Measurements from ENCODE around the gene TTLL7. TPM values are rescaled to one million over a fixed set of nuclear protein-coding genes. Genes with fewer than 3 reads are reported as not detected.
"Not testable (repeated sequence)": the region's sequence is repeated elsewhere in the genome, so short reads cannot be mapped to it uniquely, and the experiment has no call there.

The TTLL7 gene
- polyA plus RNA-seq, 1 donor: 6.3 TPM

- no peak for DNase-seq
These were observed 69.7 kb downstream of the TTLL7 start for GRCh38 chr1:83929184-83929583.

DNA sequence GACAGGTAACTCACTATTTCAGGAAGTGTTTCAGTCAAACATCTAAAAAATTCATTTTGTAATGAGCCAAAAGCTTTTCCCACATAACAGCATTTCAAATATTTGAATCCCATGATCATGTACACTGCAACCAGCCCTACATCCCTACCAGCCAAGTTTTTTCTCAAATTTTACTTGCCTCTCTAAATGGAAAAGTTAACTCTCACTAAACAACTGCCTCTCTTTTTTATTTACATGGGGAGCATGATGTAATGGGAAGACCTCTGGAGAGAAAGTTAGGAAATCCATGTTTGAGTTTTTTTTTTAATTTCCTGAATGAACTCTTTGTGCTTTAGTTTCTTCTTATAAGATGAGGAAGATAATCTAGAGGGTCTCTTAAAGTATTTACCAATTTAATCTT lies 70.5 kb downstream of the TTLL7 start:
- DNase-seq: no peak

- no peak for DNase-seq
These were observed 71.2 kb downstream of the TTLL7 start for GRCh38 chr1:83927701-83928100.

- no peak for DNase-seq
These were observed 71.9 kb downstream of the TTLL7 start for GRCh38 chr1:83927061-83927460.

- DNase-seq: no peak
These were observed 75.4 kb downstream of the TTLL7 start for GRCh38 chr1:83923553-83923952.

DNA sequence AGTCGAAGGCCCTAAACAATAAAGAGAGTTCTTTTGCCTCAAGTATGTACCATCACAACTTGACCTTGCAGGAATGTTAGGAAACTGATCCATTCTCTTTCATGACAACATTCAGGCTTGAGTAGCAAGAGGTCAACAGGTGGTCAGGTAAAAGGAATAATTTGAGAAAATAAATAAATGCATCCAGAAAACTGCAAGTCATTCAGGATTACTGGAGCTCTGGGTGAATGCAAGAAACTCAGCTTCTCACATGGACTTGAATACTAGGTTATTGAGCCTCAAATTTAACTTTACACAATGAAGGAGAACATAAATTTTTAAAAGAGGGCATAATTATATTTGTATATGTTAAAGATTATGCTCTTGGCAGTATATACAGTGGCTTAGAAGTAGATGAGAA lies 76.5 kb downstream of the TTLL7 start:
- DNase-seq: no peak

DNA sequence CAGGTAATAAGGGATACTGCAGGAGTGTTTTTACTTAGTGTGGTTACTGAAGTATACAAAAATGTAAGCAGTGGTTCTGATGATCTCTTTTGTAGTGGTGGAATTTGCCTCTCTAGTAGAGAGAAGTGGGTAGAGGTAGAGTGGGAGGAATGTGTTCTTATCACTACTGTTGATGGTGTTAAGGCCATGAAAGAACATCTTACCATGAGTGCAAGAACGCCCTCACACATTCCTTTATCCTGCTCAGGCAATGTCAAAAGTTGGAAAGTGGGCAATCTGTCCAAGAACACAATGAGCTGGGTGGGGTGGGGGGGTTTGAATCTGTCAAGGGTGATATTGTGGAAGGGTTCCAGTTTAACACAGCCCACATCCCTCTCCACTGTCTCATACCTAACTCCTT lies 78.6 kb downstream of the TTLL7 start:
- DNase-seq: no peak

- no peak for DNase-seq
These were observed 79.1 kb downstream of the TTLL7 start for GRCh38 chr1:83919872-83920271.

GRCh38 chr1:83918688-83919285 lies 80.1 kb downstream of the TTLL7 start:
- no peak for DNase-seq

DNA sequence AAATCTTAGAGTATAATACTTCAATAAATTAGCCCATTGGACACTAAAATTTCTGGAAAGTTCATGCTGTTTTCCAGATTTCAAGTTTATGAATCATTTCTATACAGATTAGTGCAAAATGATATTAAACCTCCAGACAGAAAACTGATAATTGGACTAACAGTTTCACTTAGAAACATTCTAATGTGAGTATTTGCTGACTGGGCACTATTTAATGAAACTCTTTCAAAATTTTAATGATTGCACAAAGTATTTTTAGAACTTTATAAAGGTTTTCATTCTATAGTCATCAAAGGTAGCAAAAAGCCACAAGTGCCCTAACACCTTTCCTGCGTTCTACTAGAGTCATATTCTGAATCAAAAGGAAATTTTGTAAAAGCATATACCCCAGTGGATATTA lies 81.0 kb downstream of the TTLL7 start:
- DNase-seq: no peak

DNA sequence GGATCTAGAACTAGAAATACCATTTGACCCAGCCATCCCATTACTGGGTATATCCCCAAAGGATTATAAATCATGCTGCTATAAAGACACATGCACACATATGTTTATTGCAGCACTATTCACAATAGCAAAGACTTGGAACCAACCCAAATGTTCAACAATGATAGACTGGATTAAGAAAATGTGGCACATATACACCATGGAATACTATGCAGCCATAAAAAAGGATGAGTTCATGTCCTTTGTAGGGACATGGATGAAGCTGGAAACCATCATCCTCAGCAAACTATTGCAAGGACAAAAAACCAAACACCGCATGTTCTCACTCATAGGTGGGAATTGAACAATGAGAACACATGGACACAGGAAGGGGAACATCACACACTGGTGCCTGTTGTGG lies 82.8 kb downstream of the TTLL7 start:
- DNase-seq: not testable (repeated sequence)

- peak; percentile 18 for DNase-seq
These were observed 86.1 kb downstream of the TTLL7 start for GRCh38 chr1:83912876-83913275.

DNA sequence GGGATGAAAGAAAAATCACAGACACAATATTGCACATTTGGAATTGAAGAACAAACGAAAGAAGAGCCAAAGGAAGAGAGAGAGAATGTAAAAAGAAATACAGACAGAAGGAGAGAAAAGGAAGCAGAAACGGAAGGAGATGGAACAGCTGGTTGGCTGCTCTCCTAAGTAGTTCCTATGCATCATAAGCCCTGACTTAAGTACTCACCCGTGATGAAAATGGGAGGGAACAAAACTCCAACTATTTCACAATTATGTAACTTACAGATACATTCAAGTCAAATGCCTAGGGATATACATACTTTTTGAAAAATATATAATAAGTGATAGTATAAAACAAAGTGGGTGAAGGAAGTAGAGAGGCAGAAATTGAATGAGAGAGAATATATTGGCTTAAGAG lies 88.5 kb downstream of the TTLL7 start:
- no peak for DNase-seq

- DNase-seq: no peak
These were observed 89.2 kb downstream of the TTLL7 start for GRCh38 chr1:83909687-83910086.

GRCh38 chr1:83905315-83905907 lies 93.5 kb downstream of the TTLL7 start:
- DNase-seq: no peak

DNA sequence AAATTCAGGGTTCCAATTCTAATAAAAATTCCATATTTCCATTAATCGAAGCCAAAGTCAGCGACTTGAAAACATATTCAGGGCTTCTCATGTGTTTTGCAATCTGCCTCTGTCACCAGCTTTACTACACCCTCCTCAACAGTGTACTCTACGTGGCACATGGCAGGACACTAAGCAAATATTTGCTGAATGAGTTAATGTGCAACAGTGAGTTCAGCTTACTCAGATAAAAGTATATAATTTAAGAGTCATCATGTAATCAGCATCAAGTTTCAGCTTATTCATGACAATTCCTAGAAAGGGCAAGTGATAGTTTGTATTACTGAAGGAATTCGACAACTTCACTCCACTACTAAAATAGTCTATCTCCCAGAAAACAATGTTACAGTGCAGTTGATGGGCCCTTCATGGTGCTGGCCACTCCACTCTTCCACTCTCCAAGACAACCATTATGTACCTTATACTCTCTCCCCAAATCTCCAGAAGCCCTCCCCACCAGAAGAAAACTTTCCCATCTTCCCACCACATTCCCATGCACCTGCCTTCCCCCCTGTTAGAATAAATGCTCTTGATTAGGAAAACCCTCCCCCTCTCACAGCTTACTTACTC lies 97.3 kb downstream of the TTLL7 start:
- no peak for DNase-seq

GRCh38 chr1:83900524-83900923 lies 98.4 kb downstream of the TTLL7 start:
- DNase-seq: no peak

GRCh38 chr1:83897516-83897915 lies 101.4 kb downstream of the TTLL7 start:
- DNase-seq: no peak

GRCh38 chr1:83896299-83896698 lies 102.6 kb downstream of the TTLL7 start:
- DNase-seq: no peak

- no peak for DNase-seq
These were observed 109.2 kb downstream of the TTLL7 start for GRCh38 chr1:83889707-83890106.

DNA sequence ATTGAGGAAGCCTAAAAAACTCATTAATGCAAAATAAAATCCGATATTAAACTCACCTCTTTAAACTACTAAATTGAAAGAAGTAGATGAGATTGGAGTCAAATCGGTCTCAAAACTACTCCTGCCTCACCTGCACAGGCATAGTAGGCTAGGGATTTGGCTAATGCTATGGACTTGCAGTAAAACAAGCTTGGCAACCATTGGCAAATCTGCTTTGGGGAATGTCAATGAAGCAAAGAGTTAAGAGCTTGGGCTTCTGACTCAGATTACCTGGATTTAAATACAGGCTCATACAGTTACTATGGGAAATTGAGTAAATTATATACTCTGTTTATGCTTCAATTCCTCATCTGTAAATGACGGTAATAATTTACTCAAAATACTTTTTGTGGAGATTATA lies 111.4 kb downstream of the TTLL7 start:
- DNase-seq: no peak

- no peak for DNase-seq
These were observed 115.0 kb downstream of the TTLL7 start for GRCh38 chr1:83883979-83884378.

DNA sequence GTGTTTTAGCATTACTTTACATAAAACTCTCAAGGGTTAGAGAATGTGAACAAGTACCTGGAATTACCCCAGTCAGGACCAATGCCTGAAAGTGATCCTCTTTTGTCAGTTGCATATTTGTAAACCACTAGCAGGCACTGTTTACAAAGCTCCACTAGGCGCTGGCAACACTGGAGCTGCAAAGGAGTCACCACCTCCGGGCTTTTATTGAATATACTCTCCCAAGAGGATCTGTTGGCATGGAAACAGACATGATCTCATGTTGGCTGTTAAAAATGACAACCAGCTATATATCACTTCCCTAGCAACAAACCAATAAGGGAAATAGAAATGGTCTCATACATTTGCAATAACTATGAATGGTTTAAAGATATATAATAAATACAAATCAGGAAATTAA lies 116.0 kb downstream of the TTLL7 start:
- no peak for DNase-seq

GRCh38 chr1:83872515-83872914 lies 126.4 kb downstream of the TTLL7 start:
- no peak for DNase-seq
